NCI-H69 (cell line): ENCODE data around the gene NSMF.
A peak's percentile ranks its signal among the peaks of the same experiment; 100 is the strongest.

Source experiments
- DNase-seq: peaks from one replicate; lab custom pipeline; 2025; lab: John Stamatoyannopoulos, UW

The NSMF gene

DNA sequence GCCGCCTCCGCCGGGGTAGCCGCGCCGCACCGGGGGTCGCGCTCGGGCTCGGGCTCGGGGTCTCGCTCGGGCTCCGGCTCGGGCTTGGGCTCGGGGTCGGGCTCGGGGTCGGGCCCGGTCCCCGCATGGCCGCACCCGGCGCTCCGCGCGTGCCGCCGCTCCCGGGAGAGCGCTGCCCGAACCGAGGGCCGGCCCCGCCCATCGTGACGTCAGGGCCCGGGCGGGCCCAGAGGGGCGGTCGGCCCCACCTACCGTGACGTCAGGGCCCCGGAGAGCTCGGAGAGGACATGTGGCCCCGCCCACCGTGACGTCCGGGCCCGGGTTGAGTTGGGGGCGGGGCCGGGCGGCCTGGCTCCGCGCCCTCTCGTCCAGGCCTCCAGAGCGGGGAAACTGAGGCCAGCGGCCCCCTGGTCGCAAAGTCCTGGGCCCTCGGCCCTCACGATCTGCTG lies at the start of gene NSMF:
NSMF (minus strand) TSS at position 183 of the 449 bp plus-strand sequence. CDS start 232 bp downstream, outside the sequence.
- DNase-seq: peak; percentile 96

DNA sequence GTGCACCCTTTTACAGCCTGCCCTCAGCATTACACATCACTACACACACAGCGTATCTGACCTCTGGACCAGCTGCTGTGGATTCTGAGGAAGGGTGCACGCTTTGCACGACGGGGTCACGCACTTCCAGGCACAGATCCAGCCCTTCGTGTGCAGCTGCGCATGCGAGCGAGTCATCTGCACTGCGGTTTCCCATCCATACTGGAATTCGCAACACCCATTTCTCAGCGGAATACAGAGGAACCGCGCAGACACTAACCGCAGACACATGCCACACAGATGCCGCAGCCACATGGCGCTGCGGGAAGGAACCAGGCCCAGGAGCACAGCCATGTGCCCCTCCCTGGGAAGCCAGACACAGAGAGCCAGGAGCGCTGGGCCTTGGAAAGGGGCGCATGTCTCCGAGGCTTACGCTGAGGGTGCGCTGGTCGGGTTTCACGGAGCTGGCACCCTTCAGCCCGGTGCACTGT lies 47.6 kb upstream of the NSMF start:
- DNase-seq: no peak

GRCh38 chr9:137506274-137506673 lies 47.1 kb upstream of the NSMF start:
- peak; percentile 54 for DNase-seq

DNA sequence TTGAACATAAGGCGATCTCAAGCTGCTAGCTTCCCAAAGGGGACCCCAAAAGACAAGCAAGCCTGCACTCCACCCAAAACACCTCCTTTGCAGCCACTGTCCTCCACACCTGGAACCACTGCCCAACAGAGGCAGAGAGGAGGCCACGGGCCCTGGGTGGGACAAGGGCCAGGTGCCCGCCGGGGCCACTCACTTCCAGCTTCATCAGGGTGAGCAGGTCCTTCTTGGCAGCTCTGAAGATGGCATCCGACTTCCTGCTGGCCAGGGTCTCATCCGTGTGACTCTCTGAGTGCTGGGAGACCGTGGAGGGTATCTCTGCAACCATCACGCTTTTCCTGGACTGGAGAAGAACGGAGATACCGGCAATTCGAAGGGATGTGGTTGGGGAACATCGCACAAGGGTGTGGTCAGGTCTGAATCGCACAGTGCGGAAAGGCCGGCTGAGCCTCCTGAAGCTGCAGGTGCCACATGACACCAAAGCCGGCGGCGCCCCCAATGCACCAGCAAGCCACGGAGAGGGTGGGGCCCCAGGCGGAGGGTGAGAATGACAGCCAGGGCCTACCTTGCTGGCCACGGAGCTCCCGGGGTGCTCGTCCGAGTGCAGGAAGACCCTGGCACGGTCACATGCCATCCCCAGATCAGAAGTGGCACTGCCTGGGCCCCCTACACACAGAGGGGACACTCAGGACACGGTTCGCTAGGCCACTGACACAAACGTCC lies 46.4 kb upstream of the NSMF start:
- DNase-seq: peak; percentile 27

- DNase-seq: peak; percentile 21
These were observed 45.3 kb upstream of the NSMF start for GRCh38 chr9:137504432-137504777.

DNA sequence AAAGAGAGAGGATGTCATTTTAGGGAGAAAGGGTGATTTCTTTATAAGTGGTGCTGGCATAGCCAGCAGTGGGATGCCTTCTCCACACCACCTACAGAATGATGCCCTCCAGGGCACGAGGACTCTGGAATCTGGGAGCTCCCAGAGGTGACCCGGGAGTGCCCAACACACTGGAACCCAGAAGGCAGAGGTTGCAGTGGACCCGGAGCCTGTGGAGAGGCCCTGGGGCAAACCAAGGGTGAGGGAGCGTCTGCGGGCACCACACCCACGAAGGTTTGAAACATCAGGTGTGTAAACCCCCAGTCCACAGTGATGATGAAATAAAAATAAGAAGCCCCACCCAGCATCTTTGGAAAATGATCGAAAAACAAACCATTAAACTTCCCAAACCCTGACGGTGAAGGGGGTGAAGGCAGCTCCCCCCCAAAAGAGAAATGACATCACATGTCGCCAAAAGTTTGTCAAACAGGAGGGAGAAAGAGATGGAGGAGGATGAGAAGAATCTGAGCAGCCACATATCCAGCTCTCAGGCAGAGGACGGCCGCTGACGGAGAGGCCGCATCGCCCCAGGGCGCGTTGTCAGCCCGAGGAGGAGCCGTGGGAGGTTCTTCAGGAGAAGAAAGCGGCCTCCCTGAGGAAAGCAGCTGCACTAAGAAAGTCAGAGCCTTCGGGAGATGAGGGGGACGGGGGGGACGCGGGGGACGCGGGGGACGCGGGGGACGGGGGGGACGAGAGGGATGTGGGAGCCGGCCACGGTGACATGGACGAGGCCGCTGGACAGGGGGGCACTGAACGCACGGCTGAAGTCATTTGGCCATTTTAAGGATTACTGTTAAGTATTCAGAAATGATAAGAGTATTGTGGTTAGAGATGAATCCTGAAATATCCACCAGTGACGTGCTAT lies 43.1 kb upstream of the NSMF start:
- DNase-seq: peak; percentile 83

- DNase-seq: no peak
These were observed 42.3 kb upstream of the NSMF start for GRCh38 chr9:137501457-137501856.

GRCh38 chr9:137500666-137501397 lies 41.7 kb upstream of the NSMF start:
- no peak for DNase-seq

DNA sequence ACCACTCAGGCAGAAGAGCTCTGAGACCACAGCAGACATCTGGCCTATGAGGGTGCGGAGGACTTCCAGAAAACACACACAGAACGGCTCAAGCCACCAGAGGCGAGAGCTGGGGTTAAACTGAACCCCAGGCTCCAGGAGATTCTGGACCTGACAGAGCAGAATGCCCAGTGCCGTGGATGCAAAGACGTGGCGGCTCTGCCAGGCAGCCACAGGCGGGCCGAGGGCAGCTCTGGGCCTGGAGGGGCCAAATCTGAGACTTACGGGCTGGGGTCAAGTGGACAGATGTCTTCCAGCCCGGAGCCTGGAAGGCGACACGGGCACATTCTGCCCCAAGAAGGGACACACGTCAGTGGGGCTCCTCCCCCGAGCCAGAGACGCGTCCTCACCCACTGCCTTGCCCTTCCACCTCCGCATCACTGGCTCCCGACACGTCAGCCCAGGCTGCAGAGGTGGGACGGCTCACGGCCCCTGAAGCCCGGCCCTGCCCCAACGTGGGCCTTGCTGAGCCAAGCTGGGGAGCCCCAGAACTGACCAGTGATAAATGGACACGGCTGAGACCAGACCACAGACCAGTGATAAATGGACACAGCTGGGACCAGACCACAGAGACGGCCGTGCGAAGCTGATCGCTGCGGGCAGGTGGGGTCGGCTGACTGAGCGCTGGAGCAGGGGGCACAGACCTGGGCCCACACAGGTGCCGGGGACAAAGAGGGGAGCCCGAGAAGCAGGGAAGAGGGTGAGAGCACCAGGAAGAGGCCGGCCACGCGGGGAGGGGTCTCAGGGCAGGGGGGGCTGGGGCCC lies 40.9 kb upstream of the NSMF start:
- no peak for DNase-seq

- no peak for DNase-seq
These were observed 40.3 kb upstream of the NSMF start for GRCh38 chr9:137499416-137499815.

- no peak for DNase-seq
These were observed 39.6 kb upstream of the NSMF start for GRCh38 chr9:137498720-137499150.

GRCh38 chr9:137497921-137498719 lies 39.0 kb upstream of the NSMF start:
- DNase-seq: no peak

DNA sequence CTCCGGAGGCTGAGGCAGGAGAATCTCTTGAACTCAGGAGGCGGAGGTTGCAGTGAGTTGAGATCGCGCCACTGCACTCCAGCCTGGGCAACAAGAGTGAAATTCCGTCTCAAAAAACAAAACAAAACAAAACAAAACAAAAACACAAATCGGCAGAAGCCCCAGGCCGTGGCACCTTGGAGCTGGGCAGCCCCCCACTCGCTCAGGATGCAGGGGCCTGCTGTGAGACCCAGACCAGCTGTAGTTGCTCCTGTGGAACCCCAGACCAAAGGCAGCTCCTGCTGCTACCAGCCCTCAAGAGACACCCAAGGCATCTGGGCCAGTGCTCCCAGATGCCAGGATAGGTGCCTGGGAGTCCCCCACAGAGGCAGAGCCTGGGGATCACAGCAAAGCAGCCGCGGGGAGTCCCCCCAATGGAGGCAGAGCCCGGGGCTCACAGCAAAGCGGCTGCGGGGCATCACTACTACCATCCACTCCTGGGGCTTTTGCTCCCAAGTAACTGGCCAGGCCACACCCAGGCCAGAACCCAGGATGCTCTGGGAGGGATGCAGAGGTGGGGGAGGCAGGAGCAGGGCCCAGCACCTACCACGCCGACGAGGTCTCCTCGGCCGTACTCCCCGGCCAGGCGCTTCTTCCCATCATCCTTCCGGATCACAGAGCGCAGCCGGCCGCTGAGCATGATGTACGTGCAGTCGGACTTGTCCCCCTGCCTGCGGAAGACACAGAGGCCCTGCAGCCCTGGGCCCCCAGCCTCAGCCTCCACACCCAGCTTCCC lies 37.7 kb upstream of the NSMF start:
- no peak for DNase-seq

DNA sequence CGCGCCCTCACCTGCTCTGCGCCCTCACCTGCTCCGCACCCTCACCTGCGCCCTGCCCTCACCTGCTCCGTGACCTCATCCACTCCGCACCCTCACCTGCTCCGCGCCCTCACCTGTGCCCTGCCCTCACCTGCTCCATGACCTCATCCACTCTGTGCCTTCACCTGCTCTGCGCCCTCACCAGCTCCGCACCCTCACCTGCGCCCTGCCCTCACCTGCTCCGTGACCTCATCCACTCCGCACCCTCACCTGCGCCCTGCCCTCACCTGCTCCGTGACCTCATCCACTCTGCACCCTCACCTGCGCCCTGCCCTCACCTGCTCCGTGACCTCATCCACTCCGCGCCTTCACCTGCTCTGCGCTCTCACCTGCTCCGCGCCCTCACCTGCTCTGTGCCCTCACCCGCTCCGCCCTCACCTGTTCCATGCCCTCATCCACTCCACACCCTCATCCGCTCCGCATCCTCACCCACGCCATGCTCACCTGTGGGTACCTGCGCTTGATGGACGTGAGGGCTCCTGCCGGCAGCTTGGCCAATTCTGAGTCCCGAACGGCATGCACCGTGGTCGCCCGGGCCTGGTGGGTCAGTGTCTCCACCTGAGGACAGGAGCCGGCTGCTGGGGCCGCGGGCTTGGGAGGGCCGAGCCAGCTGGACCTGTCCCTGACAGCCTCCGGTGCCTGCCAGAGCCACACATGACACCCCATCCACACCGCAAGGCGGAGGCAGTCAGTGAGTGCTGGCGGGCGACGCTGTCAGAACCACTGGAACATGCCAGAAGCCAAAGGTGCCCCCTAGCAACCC lies 35.6 kb upstream of the NSMF start:
- no peak for DNase-seq

- peak; percentile 16 for DNase-seq
These were observed 35.0 kb upstream of the NSMF start for GRCh38 chr9:137494104-137494544.

DNA sequence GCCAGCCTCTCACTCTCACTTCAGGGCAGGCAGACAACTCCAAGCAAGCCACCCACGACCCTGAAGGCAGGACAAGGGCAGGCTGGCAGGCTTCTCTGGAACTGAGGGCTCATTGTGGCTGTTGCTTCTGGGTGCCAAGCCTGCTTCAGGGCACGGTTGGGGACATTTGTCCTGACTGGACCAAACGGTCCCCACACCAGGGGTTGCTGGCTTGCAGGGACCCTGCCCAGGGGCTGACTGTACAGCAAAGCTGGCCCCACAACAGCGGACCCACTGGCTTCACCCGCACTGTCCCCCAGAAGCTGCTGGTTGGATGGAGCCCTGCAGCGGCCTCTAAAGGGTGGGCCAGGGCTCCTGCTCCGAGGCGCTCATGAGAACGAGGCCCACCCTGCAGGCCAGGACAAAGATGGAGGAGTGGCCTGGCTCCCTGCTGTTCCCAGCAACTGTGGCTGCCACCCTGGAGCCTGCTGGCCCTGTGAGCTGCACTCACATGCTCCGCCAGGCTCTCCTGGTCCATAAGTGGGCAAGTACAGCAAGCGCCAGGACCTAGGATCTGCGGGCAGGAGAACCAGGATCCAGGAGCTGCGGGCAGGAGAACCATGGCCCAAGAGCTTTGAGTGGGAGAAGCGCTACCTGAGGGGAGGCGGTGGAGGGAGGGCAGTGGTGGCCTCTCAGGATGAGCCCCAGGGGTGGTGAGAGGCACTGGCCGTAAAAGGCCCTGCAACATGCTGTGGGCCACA lies 34.4 kb upstream of the NSMF start:
- no peak for DNase-seq

DNA sequence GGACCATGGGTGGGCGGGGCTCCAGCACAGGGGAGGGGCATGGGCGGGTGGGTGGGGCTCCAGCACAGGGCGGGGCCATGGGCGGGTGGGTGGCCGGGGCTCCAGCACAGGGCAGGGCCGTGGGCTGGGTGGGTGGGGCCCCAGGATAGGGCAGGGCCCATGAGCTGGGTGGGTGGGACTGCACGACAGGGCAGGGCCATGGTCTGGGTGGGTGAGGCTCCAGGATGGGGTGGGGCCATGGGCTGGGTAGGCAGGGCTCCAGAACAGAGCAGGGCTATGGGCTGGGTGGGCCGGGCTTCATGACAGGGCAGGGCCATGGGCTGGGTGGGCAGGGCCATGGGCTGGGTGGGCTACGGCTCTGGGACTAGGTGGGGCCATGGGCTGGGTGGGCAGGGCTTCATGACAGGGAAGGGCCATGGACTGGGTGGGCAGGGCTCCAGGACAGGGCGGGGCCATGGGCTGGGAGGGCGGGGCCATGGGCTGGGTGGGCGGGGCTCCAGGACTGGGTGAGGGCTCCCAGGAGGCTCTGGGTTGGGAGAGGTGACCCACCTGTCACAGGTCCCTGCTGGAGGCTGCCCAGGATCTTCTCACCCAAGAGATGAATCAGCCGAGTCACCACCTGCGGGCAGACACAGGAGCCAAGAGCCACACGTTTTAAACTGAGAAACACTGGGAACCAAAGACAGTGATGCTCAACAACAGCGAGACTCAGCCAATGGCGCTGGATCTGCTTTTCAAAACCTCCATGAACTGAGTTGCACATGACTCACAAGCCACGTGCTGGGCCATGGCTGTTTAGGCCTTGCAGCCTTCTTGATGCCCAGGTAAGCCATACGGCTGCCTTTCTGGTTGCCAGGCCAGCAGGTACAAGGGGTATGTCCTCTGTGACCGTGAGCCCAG lies 33.6 kb upstream of the NSMF start:
- DNase-seq: peak; percentile 46
